ENCODE measurements around the gene GPC5. TPM values are rescaled to one million over a fixed set of nuclear protein-coding genes. Genes with fewer than 3 reads are reported as not detected.

The GPC5 gene
- total and polyA plus RNA-seq, 2 of the 8 experiments (the other 6 are each of a cell fraction or from before 2014, with no cell fraction given): 0.20 to 0.39 TPM

GRCh38 chr13:92452840-92453239 is 1054.4 kb downstream of the GPC5 start:
- Histone ChIP-seq H2AFZ (ENCODE audit: low read length) (no peak overlapping the region), H3K14ac (ENCODE audit: insufficient read length) (no peak overlapping the region)
- WGBS, 2 experiments (ENCODE audit: extremely low coverage in 1 of 2, insufficient coverage in 1 of 2, insufficient read length in 1 of 2, insufficient replicate concordance in 2 of 2, low coverage in 1 of 2, low lambda C conversion rate in 2 of 2, missing lambda C conversion rate in 1 of 2): 91% methylated on average over 6 of the region's 6 CpGs; no CpG with 5 or more reads in 1 of the 2 experiments
- TF ChIP-seq POLR2AphosphoS5 (IDR thresholded peaks at IDR 0.05; ENCODE audit: low read depth, low read length): no peak
- TF ChIP-seq GABPA (IDR thresholded peaks at IDR 0.05; ENCODE audit: borderline replicate concordance, insufficient read depth, low read length): no peak
- no peak for TF ChIP-seq KDM5A (IDR thresholded peaks at IDR 0.05; ENCODE audit: low read length)
- no peak for TF ChIP-seq EZH2 (IDR thresholded peaks at IDR 0.05; ENCODE audit: low read depth, low read length, severe bottlenecking)
- no peak for TF ChIP-seq ATF3 (IDR thresholded peaks at IDR 0.05; ENCODE audit: insufficient read depth, low read depth, low read length)
- no peak for TF ChIP-seq POLR2A (IDR thresholded peaks at IDR 0.05; ENCODE audit: control extremely low read depth in 1 of 2, low read depth in 2 of 2, low read length in 2 of 2)
- no peak for TF ChIP-seq HDAC6 (IDR thresholded peaks at IDR 0.05; ENCODE audit: low read depth, low read length)
- TF ChIP-seq CEBPB (IDR thresholded peaks at IDR 0.05; ENCODE audit: low read depth, low read length): no peak
- no peak for TF ChIP-seq SP4 (IDR thresholded peaks at IDR 0.05; ENCODE audit: low read length)
- no peak for TF ChIP-seq PHF8 (conservative IDR thresholded peaks at IDR 0.05; ENCODE audit: low read depth, low read length)
- TF ChIP-seq SIRT6 (IDR thresholded peaks at IDR 0.05; ENCODE audit: low read length): no peak
- TF ChIP-seq CHD1 (IDR thresholded peaks at IDR 0.05; ENCODE audit: low read depth, low read length): no peak

More at GRCh38 chr13:92452840-92453239, 1054.4 kb downstream of the GPC5 start:
- Histone ChIP-seq H2BK20ac (ENCODE audit: low read length) (no peak overlapping the region), H3K23ac (ENCODE audit: insufficient read length) (no peak overlapping the region), H3K4me3 (ENCODE audit: extremely low read depth in 1 of 4, insufficient read depth in 2 of 4, low read depth in 3 of 4, low read length in 4 of 4) (no peak overlapping the region), H2BK12ac (ENCODE audit: low read depth, low read length) (no peak overlapping the region), H2BK5ac (ENCODE audit: low read depth, low read length) (no peak overlapping the region), H3K56ac (replicated peaks; ENCODE audit: insufficient read length, low read depth, low read length) (no peak overlapping the region), H3K27me3 (replicated peaks in 1 of 4; ENCODE audit: control insufficient read depth in 3 of 4, extremely low read depth in 1 of 4, insufficient read depth in 3 of 4, low read length in 3 of 4) (no peaks in the 10 kb centered on the region), H3K27ac (ENCODE audit: low read depth, low read length) (no peak overlapping the region), H2BK120ac (replicated peaks; ENCODE audit: low read depth, low read length) (no peak overlapping the region), H2AK5ac (ENCODE audit: low read depth, low read length) (no peak overlapping the region), H2BK15ac (ENCODE audit: low read length) (no peak overlapping the region), H4K20me1 (replicated peaks in 1 of 2; ENCODE audit: control insufficient read depth in 1 of 2, insufficient read depth in 2 of 2, low read length in 2 of 2) (peaks cover 0 to 2% of the 10 kb centered on the region in 2 experiments), H3K36me3 (ENCODE audit: control insufficient read depth in 2 of 4, insufficient read depth in 4 of 4, low read length in 3 of 4) (no peaks in the 10 kb centered on the region), H3K4me1 (replicated peaks in 1 of 4; ENCODE audit: control insufficient read depth in 3 of 4, insufficient read depth in 4 of 4, low read length in 3 of 4) (no peaks in the 10 kb centered on the region), H4K5ac (ENCODE audit: insufficient read length, low read depth, low read length) (no peak overlapping the region), H3K9me3 (ENCODE audit: insufficient read depth in 2 of 2, low read depth in 1 of 2, low read length in 1 of 2) (no peaks in the 10 kb centered on the region), H3K4ac (replicated peaks; ENCODE audit: insufficient read length, low read depth, low read length) (no peak overlapping the region), H3K79me2 (ENCODE audit: control insufficient read depth in 1 of 2, insufficient read depth in 2 of 2, low read length in 2 of 2) (no peaks in the 10 kb centered on the region), H3K9ac (replicated peaks in 1 of 4; ENCODE audit: extremely low read depth in 1 of 4, low read depth in 3 of 4, low read length in 3 of 4) (no peak overlapping the region), H3K4me2 (ENCODE audit: insufficient read depth in 1 of 2, low read depth in 2 of 2, low read length in 2 of 2) (no peak overlapping the region), H3K23me2 (ENCODE audit: low read depth, low read length) (no peaks in the 10 kb centered on the region), H3K18ac (ENCODE audit: extremely low read depth, low read length) (no peak overlapping the region), H3K79me1 (ENCODE audit: low read depth, low read length) (no peaks in the 10 kb centered on the region), H4K8ac (ENCODE audit: extremely low read depth, insufficient read depth, low read length) (no peak overlapping the region), H4K91ac (replicated peaks; ENCODE audit: insufficient read length, low read length) (no peak overlapping the region)
- ChIA-PET CTCF (ENCODE audit: partially characterized antibody) (interaction anchor here (1.3 kb wide), 1 partner anchor 14 kb away, joined by 3 read pairs; no protein-coding TSS in a partner anchor), POLR2A (ENCODE audit: partially characterized antibody) (no interaction called here)
- DNase-seq (ENCODE audit: low read depth in 1 of 2, low spot score in 2 of 2) (no peak), FAIRE-seq (no peak)

Measured in H1 (cell line).